ENCODE data around the gene PHF2.

PHF2 gene

DNA sequence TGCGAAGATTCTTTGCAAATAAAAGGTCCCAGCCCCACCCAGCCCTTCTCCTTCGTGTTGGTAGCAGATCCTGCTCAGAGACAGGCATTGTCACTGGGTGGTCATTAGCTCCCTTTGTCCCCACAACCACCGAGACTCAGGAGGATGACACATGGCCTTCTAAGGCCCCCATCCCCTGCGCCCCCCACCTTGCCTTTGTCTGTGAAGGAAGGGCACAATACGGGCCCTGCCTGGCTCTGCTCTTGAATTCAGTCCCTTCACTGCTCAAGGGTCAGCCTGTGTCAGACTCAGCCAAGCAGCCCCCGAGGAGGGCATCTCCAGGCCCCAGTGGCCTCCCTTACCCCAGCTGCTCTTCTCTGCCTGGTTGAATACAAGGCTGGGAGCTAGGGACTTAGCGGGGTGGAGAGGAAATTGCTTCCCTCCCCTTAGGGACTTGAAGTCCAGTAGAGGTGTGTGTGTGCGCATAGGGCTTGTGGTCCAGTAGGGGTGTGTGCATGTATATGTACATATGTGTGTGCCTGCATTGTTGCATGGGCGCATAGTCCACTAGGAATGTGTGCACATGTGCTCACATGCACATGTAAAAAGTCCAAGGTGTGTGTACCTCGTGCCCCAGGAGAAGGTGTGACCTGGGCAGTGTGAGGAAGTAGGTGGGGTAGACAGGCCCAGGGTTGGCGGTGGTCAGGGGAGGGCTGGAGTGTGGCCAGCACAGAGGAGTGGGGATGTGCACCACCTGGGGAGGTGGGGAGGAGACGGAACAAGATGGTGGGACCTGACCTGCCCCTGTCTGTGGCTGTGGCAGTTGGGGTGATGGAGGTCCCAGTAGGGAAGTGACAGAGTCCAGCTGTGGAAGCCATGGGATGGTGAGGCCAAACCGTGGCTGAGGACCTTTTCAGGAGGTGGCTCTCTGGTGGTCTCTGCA lies 59.1 kb downstream of the PHF2 start:
- Histone ChIP-seq H3K36me3 (ENCODE audit: control insufficient read depth, insufficient read depth, low read length) (peaks cover 6% of the 10 kb centered on the region), H3K27me3 (replicated peaks; ENCODE audit: control insufficient read depth, insufficient read depth, low read length) (no peaks in the 10 kb centered on the region), H3K4me3 (replicated peaks; ENCODE audit: low read depth, low read length) (no peak overlapping the region)
- no peak for DNase-seq (ENCODE audit: extremely low read depth, insufficient read length)
- TF ChIP-seq, protein P1, sequence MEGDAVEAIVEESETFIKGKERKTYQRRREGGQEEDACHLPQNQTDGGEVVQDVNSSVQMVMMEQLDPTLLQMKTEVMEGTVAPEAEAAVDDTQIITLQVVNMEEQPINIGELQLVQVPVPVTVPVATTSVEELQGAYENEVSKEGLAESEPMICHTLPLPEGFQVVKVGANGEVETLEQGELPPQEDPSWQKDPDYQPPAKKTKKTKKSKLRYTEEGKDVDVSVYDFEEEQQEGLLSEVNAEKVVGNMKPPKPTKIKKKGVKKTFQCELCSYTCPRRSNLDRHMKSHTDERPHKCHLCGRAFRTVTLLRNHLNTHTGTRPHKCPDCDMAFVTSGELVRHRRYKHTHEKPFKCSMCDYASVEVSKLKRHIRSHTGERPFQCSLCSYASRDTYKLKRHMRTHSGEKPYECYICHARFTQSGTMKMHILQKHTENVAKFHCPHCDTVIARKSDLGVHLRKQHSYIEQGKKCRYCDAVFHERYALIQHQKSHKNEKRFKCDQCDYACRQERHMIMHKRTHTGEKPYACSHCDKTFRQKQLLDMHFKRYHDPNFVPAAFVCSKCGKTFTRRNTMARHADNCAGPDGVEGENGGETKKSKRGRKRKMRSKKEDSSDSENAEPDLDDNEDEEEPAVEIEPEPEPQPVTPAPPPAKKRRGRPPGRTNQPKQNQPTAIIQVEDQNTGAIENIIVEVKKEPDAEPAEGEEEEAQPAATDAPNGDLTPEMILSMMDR (IDR thresholded peaks at IDR 0.05; ENCODE audit: insufficient read depth, low read length, poor library complexity, severe bottlenecking) = no peak

DNA sequence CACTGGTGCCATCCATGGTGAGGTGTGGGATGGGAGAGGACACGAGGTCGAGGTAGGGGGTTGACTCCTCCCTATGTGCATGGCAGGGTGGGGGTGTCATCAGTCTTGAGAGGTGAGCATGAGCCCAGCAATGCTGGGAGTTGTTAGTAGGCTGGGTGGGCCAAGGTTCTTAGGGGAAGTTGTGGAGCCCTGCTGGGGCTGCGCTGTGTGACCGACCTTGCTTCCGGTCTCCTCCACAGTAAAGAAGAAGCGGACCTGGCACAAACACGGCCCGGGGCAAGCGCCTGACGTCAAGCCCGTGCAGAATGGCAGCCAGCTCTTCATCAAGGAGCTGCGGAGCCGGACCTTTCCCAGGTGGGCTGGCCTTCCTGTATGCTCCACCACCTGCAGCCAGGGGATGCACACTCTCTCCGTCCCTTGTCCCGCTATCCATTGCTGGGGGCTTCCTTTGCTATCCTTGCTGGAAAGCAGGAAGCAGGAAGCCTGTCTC lies 59.8 kb downstream of the PHF2 start:
- no peaks in the 10 kb centered on the region for H3K27me3 ChIP-seq (replicated peaks; ENCODE audit: control insufficient read depth, insufficient read depth, low read length)
- no peak for DNase-seq (ENCODE audit: extremely low read depth, insufficient read length)
- H3K4me3 ChIP-seq (replicated peaks; ENCODE audit: low read depth, low read length) = no peak overlapping the region
- peaks cover 6% of the 10 kb centered on the region for H3K36me3 ChIP-seq (ENCODE audit: control insufficient read depth, insufficient read depth, low read length)
- TF ChIP-seq, protein P1 (IDR thresholded peaks at IDR 0.05; ENCODE audit: insufficient read depth, low read length, poor library complexity, severe bottlenecking) = no peak

DNA sequence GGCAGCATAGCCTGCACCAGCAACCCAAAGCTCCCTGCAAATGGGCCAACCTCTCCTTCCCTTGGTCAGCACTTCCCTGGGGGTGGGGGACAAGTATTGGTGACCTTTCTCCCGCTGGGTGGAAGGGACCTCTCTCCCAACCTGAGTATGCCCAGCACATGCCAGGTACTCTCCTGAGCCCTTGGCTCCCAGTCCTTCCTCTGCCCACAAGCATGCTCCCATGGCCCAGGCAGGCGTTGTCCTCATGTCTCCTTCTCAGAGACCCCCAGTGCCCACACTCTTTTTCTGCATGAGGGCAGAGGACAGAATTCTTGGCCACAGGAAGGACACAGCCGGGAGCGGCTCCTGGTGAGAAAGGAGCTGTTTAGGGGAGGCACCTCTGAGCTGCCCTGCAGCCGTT lies 60.3 kb downstream of the PHF2 start:
- H3K36me3 ChIP-seq (ENCODE audit: control insufficient read depth, insufficient read depth, low read length) = peaks cover 6% of the 10 kb centered on the region
- H3K27me3 ChIP-seq (replicated peaks; ENCODE audit: control insufficient read depth, insufficient read depth, low read length) = no peaks in the 10 kb centered on the region
- TF ChIP-seq, protein P1 (IDR thresholded peaks at IDR 0.05; ENCODE audit: insufficient read depth, low read length, poor library complexity, severe bottlenecking) = no peak
- H3K4me3 ChIP-seq (replicated peaks; ENCODE audit: low read depth, low read length) = no peak overlapping the region
- DNase-seq (ENCODE audit: extremely low read depth, insufficient read length) = no peak

DNA sequence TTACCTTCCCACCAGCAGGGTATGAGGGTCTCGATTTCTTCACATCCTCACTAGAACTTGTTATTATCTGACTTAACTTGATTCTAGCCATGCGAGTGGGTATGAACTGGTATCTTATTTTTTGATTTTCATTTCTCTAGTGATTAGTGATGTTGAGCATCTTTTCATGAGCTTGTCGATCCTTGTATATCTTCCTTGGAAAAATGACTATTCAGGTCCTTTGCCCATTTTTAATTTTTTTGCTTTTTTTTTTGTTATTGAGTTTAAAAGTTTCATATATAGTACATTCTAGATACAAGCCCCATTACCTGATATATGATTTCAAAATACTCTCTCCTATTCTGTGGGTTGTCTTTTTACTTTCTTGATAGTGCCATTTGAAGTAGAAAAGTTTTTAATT lies 61.5 kb downstream of the PHF2 start:
- H3K36me3 ChIP-seq (ENCODE audit: control insufficient read depth, insufficient read depth, low read length) = peaks cover 6% of the 10 kb centered on the region
- no peak for DNase-seq (ENCODE audit: extremely low read depth, insufficient read length)
- H3K27me3 ChIP-seq (replicated peaks; ENCODE audit: control insufficient read depth, insufficient read depth, low read length) = no peaks in the 10 kb centered on the region
- H3K4me3 ChIP-seq (replicated peaks; ENCODE audit: low read depth, low read length) = no peak overlapping the region
- TF ChIP-seq, protein P1 (IDR thresholded peaks at IDR 0.05; ENCODE audit: insufficient read depth, low read length, poor library complexity, severe bottlenecking) = no peak

DNA sequence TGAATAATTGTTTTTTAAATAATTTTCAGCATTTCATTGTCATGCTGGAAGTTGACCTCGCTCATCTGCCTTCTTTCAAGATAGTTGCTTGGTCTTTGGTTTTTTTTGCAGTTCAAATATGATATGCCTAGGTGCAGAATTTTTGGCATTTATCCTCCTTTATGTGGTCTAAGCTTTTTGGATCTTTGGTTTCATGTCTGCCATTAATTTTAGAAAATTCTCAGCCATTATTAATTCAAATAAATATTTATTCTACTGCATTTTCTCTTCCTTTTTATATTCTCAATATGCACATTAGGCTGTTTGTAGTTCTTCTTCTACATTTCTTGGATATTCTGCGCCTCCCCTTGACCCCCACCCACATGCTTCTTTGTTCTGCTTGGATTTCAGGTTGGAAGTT lies 63.6 kb downstream of the PHF2 start:
- Histone ChIP-seq H3K36me3 (ENCODE audit: control insufficient read depth, insufficient read depth, low read length) (peaks cover 6% of the 10 kb centered on the region; the same call in 1 of the 2 replicates), H3K4me3 (replicated peaks; ENCODE audit: low read depth, low read length) (no peak overlapping the region), H3K27me3 (replicated peaks; ENCODE audit: control insufficient read depth, insufficient read depth, low read length) (no peaks in the 10 kb centered on the region)
- TF ChIP-seq, protein P1 (IDR thresholded peaks at IDR 0.05; ENCODE audit: insufficient read depth, low read length, poor library complexity, severe bottlenecking) = no peak
- DNase-seq (ENCODE audit: extremely low read depth, insufficient read length) = no peak
